ENCODE data around the gene PROCA1.
"Not testable (repeated sequence)": the region's sequence is repeated elsewhere in the genome, so short reads cannot be mapped to it uniquely, and the experiment has no call there.

Gene PROCA1

DNA sequence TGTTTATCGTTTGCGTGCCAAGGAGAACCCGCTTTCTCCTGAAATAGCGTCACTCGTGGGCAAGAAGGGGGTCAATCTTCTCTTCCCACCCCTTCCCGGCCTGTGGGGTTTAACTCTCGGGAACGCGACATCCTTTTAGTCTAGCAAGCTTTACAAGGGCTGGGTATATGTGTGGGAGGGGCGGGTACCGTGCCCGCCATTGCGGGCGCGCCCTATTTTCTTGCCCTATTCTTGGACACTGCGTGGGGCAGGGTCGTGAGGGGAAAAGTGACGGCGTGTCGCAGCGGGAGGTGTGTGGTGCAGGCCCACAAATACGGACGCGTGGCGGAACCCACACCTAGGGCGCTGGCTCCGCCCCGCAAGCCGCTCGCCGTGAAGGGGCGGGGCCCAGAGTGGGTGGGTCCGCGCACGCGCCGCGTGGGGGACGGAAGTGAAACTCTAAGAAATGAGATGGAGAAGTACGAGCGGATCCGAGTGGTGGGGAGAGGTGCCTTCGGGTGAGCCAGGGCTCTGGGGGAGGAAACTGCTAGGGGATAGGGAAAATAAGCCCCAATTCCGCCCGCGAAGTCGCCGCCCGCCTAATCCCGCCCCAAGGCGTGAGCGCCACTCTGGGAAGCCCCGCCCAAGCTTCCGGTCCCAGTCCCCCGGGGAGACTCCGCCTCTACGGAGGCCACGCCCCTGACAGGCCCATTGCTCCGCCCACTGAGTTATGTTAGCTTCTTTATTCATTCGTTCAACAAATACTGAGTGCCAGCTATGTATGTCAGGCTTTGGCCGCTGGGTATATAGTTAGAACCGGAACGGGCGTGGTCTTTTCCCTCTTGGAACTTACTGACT is 16.9 kb upstream of the PROCA1 start, which contains the start of gene NEK8:
NEK8 (plus strand) TSS at position 425 of the 837 bp plus-strand sequence; CDS start at position 451, 26 bp downstream.
- DNase-seq (ENCODE audit: extremely low read depth, low read depth): peak; percentile 87
- TF ChIP-seq, protein P1, sequence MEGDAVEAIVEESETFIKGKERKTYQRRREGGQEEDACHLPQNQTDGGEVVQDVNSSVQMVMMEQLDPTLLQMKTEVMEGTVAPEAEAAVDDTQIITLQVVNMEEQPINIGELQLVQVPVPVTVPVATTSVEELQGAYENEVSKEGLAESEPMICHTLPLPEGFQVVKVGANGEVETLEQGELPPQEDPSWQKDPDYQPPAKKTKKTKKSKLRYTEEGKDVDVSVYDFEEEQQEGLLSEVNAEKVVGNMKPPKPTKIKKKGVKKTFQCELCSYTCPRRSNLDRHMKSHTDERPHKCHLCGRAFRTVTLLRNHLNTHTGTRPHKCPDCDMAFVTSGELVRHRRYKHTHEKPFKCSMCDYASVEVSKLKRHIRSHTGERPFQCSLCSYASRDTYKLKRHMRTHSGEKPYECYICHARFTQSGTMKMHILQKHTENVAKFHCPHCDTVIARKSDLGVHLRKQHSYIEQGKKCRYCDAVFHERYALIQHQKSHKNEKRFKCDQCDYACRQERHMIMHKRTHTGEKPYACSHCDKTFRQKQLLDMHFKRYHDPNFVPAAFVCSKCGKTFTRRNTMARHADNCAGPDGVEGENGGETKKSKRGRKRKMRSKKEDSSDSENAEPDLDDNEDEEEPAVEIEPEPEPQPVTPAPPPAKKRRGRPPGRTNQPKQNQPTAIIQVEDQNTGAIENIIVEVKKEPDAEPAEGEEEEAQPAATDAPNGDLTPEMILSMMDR (IDR thresholded peaks at IDR 0.05; ENCODE audit: low read depth, low read length, missing control alignments): no peak
- H3K4me3 ChIP-seq (replicated peaks; ENCODE audit: low read depth, low read length): peak within 1 kb of the TSS; percentile 99

DNA sequence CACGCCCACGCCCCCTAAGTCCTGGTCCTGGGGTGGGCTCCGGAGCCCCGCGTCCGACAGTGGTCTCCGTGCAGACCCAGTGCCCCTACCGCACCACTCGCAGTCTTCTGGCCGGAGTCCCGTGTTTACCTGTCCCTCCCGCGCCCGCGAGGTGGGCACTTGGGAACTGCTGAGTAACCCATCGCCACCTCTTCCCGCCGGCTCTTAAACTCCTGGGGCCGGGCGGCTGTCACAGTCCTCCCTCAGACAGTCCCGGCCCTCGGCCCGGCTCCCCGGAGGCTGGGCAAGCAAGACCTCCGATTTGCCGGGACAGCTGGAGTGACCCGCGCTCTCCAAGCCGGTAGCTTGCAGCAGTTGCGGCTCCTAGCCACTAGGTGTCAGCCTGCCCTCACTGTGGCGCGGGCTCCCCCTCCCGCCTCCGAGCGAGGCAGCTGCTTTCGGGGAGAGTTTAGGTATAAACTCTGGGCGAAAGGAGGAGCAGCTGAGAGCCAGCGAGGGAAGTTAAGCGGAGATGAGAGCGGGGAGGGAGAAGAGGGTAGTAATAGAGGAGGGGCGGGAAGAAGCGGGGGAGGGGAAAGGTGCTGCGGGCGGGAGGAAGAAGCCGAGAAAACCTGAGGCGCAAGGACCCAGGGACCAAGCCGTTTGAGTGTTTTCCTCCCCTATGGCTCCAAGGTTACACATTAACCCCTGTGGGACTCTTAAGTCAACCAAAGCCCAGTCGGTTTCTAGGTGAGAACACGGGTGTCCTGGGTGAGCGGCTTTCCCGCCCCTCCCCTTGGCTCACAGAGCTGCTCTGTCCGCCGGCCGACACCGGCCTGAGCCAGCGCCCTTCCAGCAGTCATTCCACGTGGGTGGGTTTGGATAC is 15.2 kb upstream of the PROCA1 start:
- peak overlapping the region; percentile 99 for H3K4me3 ChIP-seq (replicated peaks; ENCODE audit: low read depth, low read length)
- TF ChIP-seq, protein P1 (IDR thresholded peaks at IDR 0.05; ENCODE audit: low read depth, low read length, missing control alignments): peak; percentile 98
- peak; percentile 84 for DNase-seq (ENCODE audit: extremely low read depth, low read depth)

DNA sequence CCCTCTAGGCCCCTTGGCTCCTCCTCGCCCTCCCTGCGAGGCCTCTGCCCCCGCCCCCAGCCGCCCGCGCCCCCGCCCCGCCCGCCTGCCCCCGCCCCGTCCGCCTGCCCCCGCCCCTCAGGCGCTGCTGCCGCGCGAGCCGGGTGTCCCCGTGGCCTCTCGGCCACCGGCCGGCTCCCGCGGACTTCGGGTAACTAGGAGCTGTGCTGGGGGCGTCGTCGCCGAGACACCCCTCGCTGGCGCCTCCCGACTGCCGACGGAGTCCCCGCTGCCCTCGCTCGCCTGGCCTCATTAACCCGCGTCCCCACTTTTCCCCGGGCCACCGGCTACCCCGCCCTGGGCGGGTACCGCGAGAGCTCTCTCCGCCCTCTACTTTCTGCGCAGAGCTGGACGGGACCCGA is 14.5 kb upstream of the PROCA1 start, which contains the start of gene TLCD1:
TLCD1 (minus strand) TSS at position 8 of the 401 bp plus-strand sequence. CDS start 136 bp downstream, outside the sequence.
- H3K4me3 ChIP-seq (replicated peaks; ENCODE audit: low read depth, low read length): peak within 1 kb of the TSS; percentile 99
- TF ChIP-seq, protein P1 (IDR thresholded peaks at IDR 0.05; ENCODE audit: low read depth, low read length, missing control alignments): no peak
- no peak for DNase-seq (ENCODE audit: extremely low read depth, low read depth)

DNA sequence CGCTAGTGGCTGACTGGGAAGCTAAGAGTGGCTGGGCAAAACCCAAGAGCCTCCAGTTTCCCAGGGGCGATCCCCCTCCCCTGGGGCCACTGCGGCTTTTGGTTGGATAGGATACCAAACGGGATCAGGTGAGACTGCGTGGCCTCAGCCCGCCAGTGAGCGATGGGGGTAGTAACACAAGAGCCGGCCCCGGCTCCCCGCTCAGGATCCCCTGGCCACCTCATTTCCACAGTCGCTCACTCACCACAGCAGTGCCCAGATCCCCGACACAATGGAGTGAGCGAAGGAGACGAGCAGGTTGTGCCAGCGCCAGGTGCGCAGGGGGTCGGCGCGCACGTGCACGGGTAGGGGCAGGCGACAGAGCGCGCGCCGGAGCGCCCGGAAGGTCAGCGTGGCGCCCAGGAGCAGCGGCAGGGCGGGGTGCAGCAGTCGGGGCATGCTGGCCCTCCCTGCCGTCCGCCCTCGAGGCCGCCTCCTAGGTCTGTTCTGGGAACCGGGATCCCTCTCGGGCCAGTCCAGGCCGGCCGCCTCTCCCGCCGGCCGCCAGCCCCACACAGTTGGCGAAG is 14.1 kb upstream of the PROCA1 start:
- TF ChIP-seq, protein P1 (IDR thresholded peaks at IDR 0.05; ENCODE audit: low read depth, low read length, missing control alignments): no peak
- no peak for DNase-seq (ENCODE audit: extremely low read depth, low read depth)
- peak overlapping the region; percentile 99 for H3K4me3 ChIP-seq (replicated peaks; ENCODE audit: low read depth, low read length)

DNA sequence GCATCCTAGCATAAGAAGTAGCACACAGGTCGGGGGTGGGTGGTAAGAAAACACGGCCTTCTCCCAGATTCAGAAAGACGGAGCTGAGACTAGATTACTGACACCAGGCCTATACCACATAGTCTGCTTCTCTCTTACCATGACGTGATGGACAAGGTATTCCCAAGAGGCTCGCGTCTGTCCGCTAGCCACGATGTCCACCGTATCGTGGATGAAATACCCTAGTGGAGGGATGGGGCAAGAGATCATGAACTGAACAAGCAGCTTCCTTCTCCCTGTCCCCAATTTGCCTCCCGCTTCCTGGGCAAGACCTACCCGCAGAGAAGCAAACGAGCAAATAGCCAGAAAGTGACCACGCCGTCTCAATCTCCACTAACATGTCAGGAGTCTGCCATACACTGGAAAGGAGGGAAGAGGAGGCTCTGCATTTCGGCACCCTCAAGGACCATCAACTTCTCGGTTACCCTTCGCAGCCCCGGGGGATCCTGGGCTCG is 13.5 kb upstream of the PROCA1 start:
- TF ChIP-seq, protein P1 (IDR thresholded peaks at IDR 0.05; ENCODE audit: low read depth, low read length, missing control alignments): no peak
- no peak for DNase-seq (ENCODE audit: extremely low read depth, low read depth)
- peak overlapping the region; percentile 99 for H3K4me3 ChIP-seq (replicated peaks; ENCODE audit: low read depth, low read length)

DNA sequence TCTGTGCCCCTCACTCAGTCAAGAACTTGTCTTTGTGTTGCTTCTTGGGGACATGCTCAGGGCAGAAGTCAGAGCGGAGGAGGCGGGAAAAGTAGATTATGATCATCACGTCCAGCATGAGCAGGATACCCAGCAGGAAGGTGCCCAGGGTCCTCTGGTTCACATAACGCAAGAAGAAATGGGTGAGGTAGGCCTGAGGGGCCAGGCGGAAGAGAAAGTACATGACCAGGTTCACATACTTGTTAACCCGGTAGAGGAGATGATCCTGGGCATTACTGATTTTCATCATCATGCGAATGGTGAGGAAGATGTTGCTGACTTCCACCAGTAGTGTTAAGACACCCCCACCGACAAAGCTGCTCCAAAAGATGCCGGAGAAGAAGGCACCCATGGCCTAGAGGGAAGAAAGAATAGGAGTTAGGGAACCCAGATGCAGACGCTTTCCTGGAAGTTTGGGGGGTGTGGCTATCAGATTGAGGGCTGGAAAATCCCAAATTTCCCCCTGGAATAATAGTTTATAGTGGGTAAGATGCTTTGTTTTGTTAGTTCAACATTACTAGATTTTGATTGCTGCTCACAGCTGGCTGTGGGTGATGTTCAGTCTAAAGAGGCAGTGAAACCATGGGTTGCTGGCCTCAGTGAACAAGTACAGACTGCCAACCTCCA is 12.9 kb upstream of the PROCA1 start:
- TF ChIP-seq, protein P1 (IDR thresholded peaks at IDR 0.05; ENCODE audit: low read depth, low read length, missing control alignments): no peak
- no peak for DNase-seq (ENCODE audit: extremely low read depth, low read depth)
- peak overlapping the region; percentile 99 for H3K4me3 ChIP-seq (replicated peaks; ENCODE audit: low read depth, low read length)

DNA sequence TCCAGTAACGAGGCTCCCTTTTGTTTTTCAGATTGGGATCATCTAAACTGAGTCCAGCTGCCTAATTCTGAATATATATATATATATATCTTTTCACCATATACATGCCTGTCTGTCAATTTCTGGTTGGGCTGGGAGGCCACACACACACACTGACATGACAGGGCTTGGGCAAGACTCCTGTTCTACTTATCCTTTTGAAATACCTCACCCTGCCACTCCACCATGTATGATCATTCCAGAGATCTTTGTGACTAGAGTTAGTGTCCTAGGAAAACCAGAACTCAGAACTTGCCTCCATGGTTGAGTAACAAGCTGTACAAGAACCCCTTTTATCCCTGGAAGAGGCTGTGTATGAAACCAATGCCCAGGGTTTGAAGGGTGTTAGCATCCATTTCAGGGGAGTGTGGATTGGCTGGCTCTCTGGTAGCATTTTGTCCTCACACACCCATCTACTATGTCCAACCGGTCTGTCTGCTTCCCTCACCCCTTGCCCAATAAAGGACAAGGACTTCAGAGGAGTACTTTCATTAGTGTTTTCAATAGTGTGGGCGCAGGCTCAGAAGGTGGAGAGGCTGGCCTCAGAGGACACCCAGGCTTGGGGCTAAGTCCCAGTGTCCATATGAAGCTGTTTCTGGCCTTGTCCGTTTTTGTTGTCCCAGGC is 12.3 kb upstream of the PROCA1 start:
- DNase-seq (ENCODE audit: extremely low read depth, low read depth): not testable (repeated sequence)
- H3K4me3 ChIP-seq (replicated peaks; ENCODE audit: low read depth, low read length): peak overlapping the region; percentile 99

Data from HFF-Myc (cell line).